ENCODE results near the gene ODAD2.
"Not testable (repeated sequence)": the region's sequence is repeated elsewhere in the genome, so short reads cannot be mapped to it uniquely, and the experiment has no call there.

- not testable (repeated sequence) for TF ChIP-seq CTCF (conservative IDR thresholded peaks at IDR 0.05); ZFX (IDR thresholded peaks at IDR 0.05)
Observed at GRCh38 chr10:27969931-27970330, 28.9 kb downstream of the ODAD2 start.
